ENCODE measurements around the gene DNAH11.
"Not testable (repeated sequence)": the region's sequence is repeated elsewhere in the genome, so short reads cannot be mapped to it uniquely, and the experiment has no call there.

Gene DNAH11

DNA sequence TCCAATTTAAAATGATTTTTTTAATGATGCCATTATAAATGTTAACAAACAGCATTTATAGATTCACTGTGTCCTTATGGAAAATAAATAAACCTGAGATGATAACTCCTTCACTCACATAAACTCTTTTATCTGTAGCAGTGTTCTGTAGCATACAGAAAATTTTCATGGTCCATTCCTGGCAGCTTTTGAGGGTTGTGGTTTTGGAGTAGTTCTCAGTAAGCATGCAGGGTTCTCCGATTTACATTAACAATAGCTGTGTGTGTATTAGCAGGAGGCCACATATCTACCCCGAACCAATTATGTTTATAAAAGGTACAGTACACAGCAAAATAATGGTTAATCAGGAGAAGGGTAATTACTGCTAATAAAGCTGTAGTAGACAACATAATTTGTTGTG, 240.2 kb downstream of the DNAH11 start:
- no peak for DNase-seq

DNA sequence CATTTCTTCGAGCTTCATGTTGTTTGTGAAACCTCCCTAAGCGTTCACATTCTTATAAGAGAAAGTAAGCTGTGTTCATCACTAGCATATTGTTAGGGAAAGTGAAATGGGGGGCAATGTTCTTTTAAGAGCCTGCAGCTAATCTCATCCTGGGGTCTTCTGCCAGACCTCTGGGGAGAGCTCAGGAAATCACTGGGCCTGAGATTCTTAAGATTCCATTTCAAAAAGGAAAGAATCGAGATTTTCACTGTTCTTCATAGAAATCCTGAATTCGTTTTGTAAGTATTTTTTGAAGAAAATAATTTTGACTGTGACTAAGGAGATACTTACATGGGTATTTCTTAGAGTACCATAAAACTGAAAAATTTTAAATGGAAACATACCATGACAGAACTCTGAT, 242.2 kb downstream of the DNAH11 start:
- no peak for DNase-seq

DNA sequence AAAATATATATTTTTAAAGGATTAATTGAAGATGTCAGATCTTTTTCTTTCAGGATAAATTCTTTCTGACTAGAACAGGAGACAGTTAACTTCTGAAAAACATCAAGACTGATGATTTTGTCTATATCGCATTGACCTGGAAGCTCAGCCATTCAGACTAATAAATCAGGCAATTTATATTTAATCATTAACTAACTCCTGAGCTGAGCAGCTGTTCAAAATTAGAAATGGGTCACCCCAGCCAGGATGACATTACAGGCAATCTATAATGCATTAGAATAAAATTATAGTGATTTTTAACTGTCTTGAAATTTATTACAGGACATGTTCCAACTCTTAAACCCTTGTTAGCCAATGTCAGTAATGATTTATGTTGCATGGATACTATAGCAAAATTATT, 263.0 kb downstream of the DNAH11 start:
- DNase-seq: no peak

- DNase-seq: no peak
These were observed 263.5 kb downstream of the DNAH11 start for GRCh38 chr7:21806388-21806787.

DNA sequence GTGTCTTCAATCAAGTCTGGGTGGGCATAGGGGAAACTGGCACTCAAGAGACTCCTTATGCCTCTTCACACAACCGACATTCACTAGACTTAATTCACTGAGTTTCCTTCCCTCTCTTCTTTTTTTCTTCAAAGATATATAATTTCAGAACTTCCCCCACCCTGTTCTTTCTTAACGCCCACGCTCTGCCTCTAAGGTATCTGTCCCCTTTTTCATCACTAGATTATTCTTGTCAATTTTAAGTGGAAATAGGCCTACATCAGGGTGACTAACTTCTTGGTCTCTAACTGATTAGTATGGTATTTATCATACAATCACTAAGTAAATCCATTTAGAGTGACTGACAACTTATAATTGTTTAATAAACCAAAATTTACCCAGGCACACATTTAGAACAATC, 276.2 kb downstream of the DNAH11 start:
- DNase-seq: no peak

DNA sequence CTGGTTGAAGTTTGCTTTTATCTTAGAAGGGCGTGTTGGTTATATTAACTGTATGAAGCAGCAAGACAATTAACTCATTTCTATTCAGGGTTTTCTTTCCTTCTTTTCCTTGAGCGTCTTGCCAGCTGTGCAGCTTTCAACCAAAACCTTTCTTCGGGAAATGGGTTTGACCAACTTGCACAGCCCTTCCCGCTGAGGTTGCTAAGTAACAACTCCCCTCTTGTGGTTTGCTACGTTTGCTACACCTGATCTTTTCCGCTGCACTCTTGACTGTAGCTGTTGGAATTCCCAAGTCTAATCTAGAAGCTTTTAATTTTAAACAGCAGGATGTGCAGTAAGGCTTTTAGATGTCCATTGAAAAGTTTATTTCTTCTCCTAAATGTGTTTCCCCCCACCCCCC, 286.0 kb downstream of the DNAH11 start:
- no peak for DNase-seq

DNA sequence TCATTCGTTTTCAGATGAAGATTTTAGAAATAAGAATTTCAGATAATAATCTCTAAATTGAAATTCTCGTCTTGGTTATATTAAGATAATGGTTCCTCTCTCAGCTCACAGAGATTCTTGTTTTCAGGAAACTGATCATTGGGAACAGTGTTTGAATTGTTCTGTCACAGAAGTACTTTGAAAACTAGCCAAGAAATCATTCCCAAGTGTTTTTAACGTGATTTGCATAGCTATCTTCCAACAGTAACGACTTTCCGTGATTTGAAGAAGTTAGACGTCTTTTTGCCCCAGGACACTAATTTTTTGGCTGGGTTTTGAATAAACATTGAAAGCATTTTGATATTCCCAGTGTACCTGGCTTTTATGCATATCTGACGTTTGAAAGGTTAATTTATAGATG, 286.9 kb downstream of the DNAH11 start:
- no peak for DNase-seq

- no peak for DNase-seq
These were observed 301.9 kb downstream of the DNAH11 start for GRCh38 chr7:21844742-21845141.

DNA sequence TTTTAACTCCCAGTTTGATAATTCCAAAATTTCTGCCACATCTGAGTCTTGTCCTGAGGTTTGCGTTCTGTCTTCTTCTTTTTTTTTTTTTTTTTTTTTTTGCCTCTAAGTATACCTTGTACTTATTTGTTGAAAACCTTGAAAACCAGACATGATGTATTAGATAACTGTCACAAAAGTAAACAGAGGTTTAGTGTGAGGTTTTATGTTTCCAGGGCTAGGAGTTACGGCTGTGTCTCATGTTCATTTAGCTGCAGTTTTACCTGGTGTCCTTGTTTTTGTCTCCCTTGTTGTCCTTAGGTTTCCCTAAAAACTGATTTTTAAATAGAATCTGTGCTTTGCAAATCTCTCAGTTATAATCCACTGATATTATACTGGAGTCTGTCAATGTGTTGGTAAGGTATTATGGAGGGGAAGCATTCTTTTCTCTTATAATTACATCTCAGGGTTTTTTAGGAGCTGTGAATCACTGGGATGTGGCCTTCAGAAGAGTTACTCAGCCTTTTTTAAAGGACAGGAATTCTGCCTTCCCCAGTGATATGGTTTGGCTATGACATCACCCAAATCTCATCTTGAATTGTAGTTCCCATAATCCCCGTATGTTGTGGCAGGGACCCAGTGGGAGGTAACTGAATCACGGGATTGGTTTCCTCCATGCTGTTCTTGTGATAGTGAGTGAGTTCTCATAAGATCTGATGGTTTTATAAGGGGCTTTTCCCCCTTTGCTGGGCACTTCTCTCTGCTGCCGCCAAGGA, 307.9 kb downstream of the DNAH11 start:
- DNase-seq: no peak

DNA sequence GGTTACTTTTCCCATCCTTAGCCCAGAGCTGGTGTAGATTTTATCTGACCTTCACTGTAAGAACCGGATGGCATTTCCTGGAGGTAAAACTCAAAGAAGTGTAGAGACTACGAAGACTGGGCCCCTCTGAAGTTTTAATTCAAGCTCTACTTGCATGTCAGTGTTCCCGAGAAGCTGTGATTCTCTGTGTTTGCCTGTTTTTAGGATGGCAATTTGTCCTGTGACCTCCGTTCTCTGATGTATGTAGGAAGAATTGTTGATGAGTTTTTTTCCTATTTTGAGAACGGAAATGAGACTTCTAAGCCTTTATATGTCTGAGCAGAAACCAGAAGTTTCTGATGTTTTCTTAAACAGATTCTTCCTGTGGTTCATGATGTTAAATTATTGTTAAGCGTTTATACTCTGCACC, 308.7 kb downstream of the DNAH11 start:
- DNase-seq: no peak

- DNase-seq: not testable (repeated sequence)
These were observed 322.9 kb downstream of the DNAH11 start for GRCh38 chr7:21865631-21866204.

- DNase-seq: no peak
These were observed 323.9 kb downstream of the DNAH11 start for GRCh38 chr7:21866731-21867130.

DNA sequence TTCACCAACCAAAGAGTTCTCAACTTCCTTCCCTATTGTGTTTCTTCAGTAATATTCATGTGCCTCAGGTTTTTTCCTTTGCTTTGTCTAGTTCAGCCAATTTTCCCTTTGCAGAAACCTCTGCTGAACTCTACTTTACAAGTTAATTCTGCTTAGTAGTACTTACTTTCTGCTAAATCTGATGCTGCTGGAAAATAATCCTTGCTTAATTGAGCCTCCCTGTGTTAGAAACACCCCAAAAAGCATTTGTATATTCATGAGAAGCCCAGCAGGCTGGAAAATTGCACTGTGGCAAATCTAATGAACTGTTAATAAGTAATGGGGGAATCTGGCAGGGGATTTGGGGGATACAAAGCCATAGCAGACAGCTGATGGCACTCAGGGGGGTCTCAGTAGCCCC, 324.4 kb downstream of the DNAH11 start:
- no peak for DNase-seq

- DNase-seq: no peak
These were observed 325.2 kb downstream of the DNAH11 start for GRCh38 chr7:21867816-21868575.

DNA sequence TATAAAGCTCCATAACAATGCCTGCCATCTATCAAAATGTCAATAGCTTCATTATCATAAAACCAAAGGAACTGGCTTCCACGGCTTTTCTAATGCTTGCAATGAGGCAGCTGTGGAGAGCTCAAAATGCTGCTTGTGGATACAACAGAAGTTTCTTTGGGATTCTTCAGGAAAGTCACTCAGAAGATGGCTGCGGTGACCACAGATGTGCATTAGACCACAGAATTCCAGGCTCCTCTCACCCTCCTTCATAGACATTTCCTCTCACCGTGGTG, 325.7 kb downstream of the DNAH11 start:
- DNase-seq: no peak

DNA sequence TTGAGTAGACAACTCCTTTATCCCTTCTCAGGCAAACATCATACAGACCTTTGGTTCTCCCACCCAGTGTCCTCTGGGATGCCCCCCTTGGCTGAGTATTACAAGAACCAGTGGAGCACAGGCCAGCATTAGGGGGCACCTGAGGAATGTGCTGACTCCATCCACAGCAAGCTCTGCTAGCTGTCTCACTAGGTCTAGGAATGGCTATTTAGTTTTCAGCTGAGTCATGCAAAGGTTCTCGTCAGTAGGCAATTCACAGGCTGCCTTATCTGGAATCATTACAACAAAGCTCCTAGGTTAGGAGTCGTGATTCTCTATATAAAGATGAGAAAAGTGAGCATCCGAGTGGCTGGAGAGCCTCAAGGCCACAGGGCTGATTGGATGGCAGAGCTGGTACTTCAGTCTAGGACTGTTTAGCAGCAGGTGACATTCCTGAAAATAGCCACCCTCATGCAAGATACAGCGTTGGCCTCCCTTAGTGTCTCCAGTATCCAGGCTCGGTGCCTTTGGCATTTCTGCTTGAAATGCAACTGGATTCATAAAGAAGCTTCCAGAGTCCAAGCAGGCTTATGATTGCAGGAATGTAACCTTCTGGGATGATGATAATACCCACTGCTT, 327.1 kb downstream of the DNAH11 start:
- DNase-seq: no peak

- DNase-seq: no peak
These were observed 340.2 kb downstream of the DNAH11 start for GRCh38 chr7:21883069-21883468.

GRCh38 chr7:21883501-21883900, 340.7 kb downstream of the DNAH11 start:
- not testable (repeated sequence) for DNase-seq

DNA sequence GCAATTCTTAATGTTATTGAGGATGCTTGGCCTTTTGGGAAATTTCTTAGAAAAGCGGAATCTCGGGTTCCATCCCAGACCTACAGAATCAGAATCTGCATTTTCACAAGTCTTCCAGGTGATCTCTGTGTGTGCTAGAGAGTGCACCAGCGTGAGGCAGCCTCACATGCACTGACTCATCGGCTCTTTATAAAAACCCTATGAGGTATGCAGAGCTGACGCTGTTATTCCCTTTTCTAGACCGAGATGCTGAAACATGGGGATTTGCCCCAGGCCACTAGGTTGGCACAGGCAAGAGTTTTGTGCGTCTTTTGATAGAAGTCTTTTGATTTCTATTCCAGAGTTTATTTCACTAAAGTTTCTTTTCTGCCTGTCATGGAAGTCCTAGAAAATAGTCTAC, 341.7 kb downstream of the DNAH11 start:
- no peak for DNase-seq

- no peak for DNase-seq
These were observed 343.6 kb downstream of the DNAH11 start for GRCh38 chr7:21886396-21886795.

DNA sequence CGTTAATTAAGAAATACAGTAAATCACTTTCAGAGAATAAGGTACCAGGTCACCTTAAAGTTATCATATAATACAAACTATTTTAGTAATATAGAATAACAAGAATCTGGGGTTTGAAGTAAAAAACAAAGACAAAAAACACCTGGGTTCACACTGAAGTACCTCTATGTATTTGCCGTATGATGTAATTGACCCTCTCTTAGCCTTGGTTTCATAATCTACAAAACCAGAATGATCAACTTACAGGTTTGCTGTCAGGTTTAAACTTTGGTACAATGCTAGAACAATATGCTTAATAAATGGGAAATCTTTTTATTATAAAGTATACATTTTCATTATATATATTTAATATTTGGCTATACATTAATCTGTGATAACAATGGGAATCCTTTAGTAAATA, 344.5 kb downstream of the DNAH11 start:
- DNase-seq: no peak

DNA sequence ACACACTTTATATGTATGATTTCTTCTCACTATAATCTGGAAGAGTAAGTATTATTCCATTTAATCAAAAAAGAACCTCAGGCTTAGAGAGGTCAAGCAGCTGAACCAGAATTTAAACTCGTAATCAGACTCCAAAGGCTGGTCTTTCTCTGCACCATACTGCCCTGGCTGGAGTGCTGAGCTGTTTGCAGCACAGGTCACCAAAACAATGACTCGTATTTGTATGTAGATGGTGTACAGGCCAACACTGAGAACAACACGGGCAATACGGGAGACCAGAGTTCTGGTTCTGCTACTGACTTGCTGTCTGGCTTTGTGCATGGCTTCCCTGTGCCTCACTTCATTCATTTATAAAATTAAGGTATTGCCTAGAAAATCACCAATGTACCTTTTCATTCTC, 344.9 kb downstream of the DNAH11 start:
- DNase-seq: no peak

GRCh38 chr7:21891291-21891690, 348.5 kb downstream of the DNAH11 start:
- DNase-seq: no peak

DNA sequence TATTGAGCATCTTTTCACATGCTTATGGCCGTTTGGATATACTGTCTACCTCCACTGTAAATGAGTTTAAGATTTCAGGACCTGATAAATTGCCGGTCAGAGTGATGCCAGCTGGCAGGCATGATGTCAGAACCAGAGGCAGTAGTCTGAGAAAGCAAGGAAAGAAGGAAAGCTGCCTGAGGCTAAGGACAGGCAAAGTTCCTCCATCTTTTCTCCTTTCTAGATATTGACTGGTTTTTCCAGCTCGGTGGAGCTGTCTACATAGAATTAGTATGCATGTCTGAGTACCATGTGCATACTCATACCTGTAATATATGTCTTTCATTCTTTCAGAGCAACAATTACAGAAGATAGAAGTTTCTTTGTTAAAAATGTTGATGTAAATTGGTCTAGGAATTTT, 350.6 kb downstream of the DNAH11 start:
- DNase-seq: no peak

Data from NCI-H187 (cell line).